GM10847 (cell line): Measurements from ENCODE around the gene PBRM1.

Experiments used
- POLR2A ChIP-seq: IDR thresholded peaks from 2 replicates; pipeline ENCODE4 v1.6.1; 2011; ENCODE audit not compliant: insufficient read length; ENCODE audit errors: extremely low read depth

Gene PBRM1

GRCh38 chr3:52530918-52531826 lies 154.5 kb downstream of the PBRM1 start:
- no peak for TF ChIP-seq POLR2A

- no peak for TF ChIP-seq POLR2A
Measured at GRCh38 chr3:52529376-52530333, 156.1 kb downstream of the PBRM1 start.

GRCh38 chr3:52528586-52529375 lies 156.9 kb downstream of the PBRM1 start:
- no peak for TF ChIP-seq POLR2A

DNA sequence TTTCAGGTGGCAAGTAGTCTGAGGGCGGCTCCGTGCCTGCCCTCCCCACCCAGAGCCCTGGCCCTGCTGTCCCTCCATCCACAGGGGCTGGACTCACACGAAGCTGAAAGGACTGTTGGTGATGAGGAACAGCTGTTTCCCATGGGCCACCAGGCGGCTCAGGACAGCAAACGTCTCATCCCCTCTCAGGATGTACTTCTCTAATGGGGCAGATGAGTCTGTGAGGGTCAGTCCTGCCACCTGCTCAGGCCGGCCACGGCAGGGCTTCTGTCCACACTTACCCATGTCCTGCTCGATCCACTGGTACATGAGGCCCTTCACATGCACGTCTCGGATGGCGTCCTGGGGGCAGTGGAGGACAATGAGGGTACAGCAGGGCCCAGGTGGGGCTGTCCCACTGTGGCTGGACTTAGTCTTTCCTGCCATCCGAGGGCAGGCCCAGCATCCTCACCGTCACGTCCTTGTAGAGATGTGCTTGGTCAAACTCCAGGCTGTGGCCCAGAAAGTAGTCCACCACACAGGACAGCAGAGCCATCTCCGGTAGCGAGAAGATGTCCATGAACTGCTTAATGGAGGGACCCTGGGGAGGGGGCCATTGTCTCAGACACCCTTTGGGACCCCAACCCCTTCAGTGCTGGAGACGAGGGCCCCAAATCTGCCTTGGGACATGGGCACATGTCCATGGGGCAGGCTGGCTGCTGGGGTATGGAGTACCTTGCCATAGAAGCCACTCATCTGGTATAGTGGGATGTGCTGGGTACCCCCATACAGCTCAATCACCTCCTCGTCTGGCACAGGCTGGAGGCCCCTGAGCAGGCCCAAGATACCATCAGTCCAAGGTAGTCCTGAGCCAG lies 157.8 kb downstream of the PBRM1 start:
- TF ChIP-seq POLR2A = no peak

- no peak for TF ChIP-seq POLR2A
Measured at GRCh38 chr3:52527039-52527731, 158.5 kb downstream of the PBRM1 start.

GRCh38 chr3:52525680-52526561 lies 159.8 kb downstream of the PBRM1 start:
- no peak for TF ChIP-seq POLR2A

DNA sequence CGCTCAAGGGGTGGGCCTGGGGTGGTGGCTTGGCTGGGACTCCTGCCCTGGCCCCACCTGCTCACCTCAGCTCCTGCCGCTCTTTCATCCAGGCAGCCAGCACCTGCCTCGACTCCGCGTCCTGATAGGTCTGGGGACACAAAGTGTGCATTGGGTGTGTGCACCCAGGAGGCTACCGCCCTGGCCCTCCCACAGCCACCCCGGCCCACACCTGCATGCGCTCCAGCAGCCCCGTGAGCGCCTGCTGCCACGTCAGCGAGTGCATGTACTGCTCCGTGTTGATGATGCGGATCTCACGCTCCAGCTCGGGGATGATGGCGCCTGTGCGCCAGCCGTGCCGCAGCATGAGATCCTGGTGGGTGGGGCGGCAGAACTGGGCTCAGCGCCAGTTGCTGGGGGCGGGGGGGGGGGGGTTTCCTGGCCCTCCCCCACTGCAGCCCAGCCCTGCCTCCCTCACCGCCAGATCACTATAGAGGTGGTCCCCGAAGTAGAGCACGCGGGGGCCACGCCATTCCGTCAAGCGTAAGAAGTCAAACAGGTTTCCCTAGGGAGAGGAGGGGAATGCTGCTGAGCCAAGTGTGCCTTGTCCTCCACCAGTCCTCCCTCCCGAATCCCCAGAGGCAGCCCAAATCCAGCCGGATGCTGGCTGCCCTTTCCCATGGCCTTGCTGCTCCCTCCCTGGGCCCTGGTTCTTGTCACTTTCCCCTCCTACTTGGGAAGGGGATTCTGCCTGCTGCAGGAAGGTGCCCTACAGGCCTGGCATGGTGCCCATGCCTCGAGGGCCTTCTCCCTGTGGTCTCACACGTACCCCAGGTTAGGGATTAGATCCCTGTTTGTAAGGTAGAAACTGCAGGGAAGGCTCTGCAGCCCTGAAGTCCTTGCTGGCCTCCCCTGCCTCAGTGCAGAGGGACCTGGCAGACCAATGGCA lies 160.7 kb downstream of the PBRM1 start:
- TF ChIP-seq POLR2A = no peak

DNA sequence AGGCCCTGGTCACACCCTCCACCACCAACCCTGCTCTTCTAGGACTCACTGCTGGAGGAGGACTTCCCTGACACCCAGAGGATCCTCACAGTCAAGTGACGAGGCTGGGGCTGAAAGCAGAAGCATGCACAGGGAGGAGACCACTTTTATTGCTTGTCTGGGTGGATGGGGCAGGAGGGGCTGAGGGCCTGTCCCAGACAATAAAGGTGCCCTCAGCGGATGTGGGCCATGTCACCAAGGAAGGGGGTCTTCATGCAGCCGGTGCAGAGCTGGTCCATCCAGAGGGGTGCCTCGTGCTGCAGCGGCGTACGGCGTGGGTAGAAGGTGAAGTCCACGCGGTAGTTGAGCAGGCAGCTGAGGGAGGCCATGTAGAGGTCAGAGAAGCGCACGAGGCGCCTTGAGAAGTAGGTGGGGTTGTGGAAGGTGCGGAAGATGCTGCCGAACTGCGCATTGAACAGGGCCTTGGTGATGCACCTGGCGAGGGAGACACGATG lies 161.4 kb downstream of the PBRM1 start:
- no peak for TF ChIP-seq POLR2A

GRCh38 chr3:52523386-52524257 lies 162.1 kb downstream of the PBRM1 start:
- no peak for TF ChIP-seq POLR2A

GRCh38 chr3:52522651-52523251 lies 163.0 kb downstream of the PBRM1 start:
- TF ChIP-seq POLR2A = no peak
